Body of pancreas (tissue), 4 donors: ENCODE measurements around the gene UBALD1. TPM values are rescaled to one million over a fixed set of nuclear protein-coding genes. Genes with fewer than 3 reads are reported as not detected.

Experiments used
- ATAC-seq: fragments of 150-250 bp; one replicate; pipeline ENCODE4 v1.9.1; 2016
- DNase-seq, 4 donors: peaks; one replicate each; pipeline ENCODE4 v3.0.0-alpha.2; 2019
- H3K27ac ChIP-seq, 4 donors: fragments of 200-600 bp; sonication (generic); 1 replicate in 3 of 4; 2 replicates in 1 of 4; pipeline versions ENCODE4 v1.5.1 to v1.6.1; 2016 to 2019; ENCODE audit warnings: mild to moderate bottlenecking in 1 of 4, mixed read lengths in 1 of 4, moderate library complexity in 1 of 4
- H3K27me3 ChIP-seq, 2 donors: fragments of 200-600 bp; sonication (generic); one replicate each; pipeline ENCODE4 v1.6.0; 2016; ENCODE audit warnings: mild to moderate bottlenecking in 1 of 2
- H3K36me3 ChIP-seq, 2 donors: fragments of 200-600 bp; sonication (generic); replicated peaks in 1 of 2; 2 replicates each; pipeline ENCODE4 v1.5.1; 2016; ENCODE audit warnings: low read depth in 2 of 2; ENCODE audit not compliant: insufficient read depth in 1 of 2
- H3K4me1 ChIP-seq: fragments of 200-600 bp; sonication (generic); one replicate; pipeline ENCODE4 v1.6.0; 2016
- H3K4me3 ChIP-seq, 2 donors: fragments of 200-600 bp; sonication (generic); 1 replicate in 1 of 2; 2 replicates in 1 of 2; pipeline ENCODE4 v1.5.1; 2016 to 2019
- H3K9me3 ChIP-seq, 3 donors: fragments of 200-600 bp; sonication (generic); 1 replicate in 2 of 3; 2 replicates in 1 of 3; pipeline ENCODE4 v1.5.1; 2016
- POLR2A ChIP-seq, 3 donors: fragments of 450-650 bp; IDR thresholded peaks; one replicate each; pipeline ENCODE4 v1.6.1; 2016; ENCODE audit warnings: antibody characterized with exemption in 3 of 3, mild to moderate bottlenecking in 2 of 3
- whole genome bisulfite sequencing, 2 donors: methylation state at CpG; one replicate each; pipeline ENCODE4 v1.1.5; 2017; 5-methylcytosine and 5-hydroxymethylcytosine counted together
- intact Hi-C: fragments of 100-400 bp; cut with DNase I; formaldehyde crosslinking; loops from one replicate; pipeline ENCODE4 v1.15.1; 2023
- total RNA-seq, 2 donors: library from RNA; depleted of rRNA; stranded (reverse); fragments of >200 nt; gene quantifications; one replicate each; pipeline ENCODE4 v1.1.0, GENCODE V29; 2016
- TF ChIP-seq, protein P1 (sequence below), 7 experiments: fragments of 450-650 bp in 4 of 7; fragments of 200-600 bp in 3 of 7; sonication (generic) in 3 of 7; IDR thresholded peaks; one replicate each; pipeline ENCODE4 v1.5.1; 2016 to 2019; ENCODE audit warnings: antibody characterized with exemption in 7 of 7

UBALD1 gene
- total RNA-seq, 2 donors from 2014 or later = 11.9 to 19.4 TPM

- Histone ChIP-seq H3K27me3 (no peaks in the 10 kb centered on the region), H3K4me3 (no peak overlapping the region), H3K36me3 (no peaks in the 10 kb centered on the region), H3K4me1 (peaks cover 29% of the 10 kb centered on the region), H3K9me3 (no peaks in the 10 kb centered on the region), H3K27ac (peak overlapping the region in 3 of 4 donors; percentile 93 to 98 (median 96))
- TF ChIP-seq POLR2A (IDR thresholded peaks at IDR 0.05) = no peak
- TF ChIP-seq, protein P1, sequence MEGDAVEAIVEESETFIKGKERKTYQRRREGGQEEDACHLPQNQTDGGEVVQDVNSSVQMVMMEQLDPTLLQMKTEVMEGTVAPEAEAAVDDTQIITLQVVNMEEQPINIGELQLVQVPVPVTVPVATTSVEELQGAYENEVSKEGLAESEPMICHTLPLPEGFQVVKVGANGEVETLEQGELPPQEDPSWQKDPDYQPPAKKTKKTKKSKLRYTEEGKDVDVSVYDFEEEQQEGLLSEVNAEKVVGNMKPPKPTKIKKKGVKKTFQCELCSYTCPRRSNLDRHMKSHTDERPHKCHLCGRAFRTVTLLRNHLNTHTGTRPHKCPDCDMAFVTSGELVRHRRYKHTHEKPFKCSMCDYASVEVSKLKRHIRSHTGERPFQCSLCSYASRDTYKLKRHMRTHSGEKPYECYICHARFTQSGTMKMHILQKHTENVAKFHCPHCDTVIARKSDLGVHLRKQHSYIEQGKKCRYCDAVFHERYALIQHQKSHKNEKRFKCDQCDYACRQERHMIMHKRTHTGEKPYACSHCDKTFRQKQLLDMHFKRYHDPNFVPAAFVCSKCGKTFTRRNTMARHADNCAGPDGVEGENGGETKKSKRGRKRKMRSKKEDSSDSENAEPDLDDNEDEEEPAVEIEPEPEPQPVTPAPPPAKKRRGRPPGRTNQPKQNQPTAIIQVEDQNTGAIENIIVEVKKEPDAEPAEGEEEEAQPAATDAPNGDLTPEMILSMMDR (IDR thresholded peaks at IDR 0.05) = no peak
- DNase-seq (no peak), ATAC-seq (no peak)
- intact Hi-C loops = no loop called here
- WGBS, 2 donors = 45 to 51% methylated on average over 6 of the region's 6 CpGs
These were observed 11.7 kb upstream of the UBALD1 start for GRCh38 chr16:4626396-4626795.

DNA sequence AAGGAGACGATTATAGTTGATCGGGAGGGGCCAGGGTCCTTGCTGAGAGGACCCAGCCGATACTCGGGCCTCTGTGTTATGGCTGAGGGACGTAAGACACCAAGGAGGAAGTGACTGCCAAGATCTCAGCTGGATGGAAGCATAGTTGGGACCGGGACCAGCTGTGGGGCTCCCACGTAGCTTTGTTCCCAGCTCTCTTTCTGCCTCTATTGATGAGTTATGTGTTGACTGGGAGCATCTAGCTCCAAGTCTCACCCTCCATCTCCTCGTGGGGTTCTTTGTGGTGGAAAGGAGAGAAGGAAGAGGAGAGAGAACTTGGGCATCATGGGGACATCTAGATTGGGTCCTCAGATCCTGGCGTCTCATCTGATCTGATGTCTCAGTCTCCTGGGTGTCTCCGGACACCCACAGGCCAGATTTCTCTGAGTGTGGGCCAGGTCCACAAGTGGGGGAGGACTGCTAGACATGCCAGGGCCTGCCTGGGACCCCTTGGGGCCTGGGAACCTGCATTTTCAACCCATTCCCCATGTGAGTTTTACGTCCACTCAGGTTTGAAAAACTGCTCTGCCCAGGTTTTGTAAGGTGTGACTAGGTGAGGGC lies 11.0 kb upstream of the UBALD1 start:
- ATAC-seq (peak; percentile 5), DNase-seq (peak in 2 of 4 donors; percentile 59 to 64)
- intact Hi-C loops = no loop called here
- Histone ChIP-seq H3K27ac (peak overlapping the region; percentile 92 to 98 (median 94)), H3K4me3 (peak overlapping the region; percentile 76 to 86), H3K9me3 (no peaks in the 10 kb centered on the region), H3K4me1 (peaks cover 29% of the 10 kb centered on the region), H3K27me3 (no peaks in the 10 kb centered on the region), H3K36me3 (no peaks in the 10 kb centered on the region)
- 5 to 8% methylated on average over 7 to 11 of the region's 11 CpGs for WGBS, 2 donors
- TF ChIP-seq, protein P1 (IDR thresholded peaks at IDR 0.05) = no peak
- TF ChIP-seq POLR2A (IDR thresholded peaks at IDR 0.05) = no peak

GRCh38 chr16:4624827-4625559 lies 10.3 kb upstream of the UBALD1 start:
- H3K27me3 ChIP-seq = no peaks in the 10 kb centered on the region
- peak; percentile 57 to 77 (median 67) for DNase-seq
- no peaks in the 10 kb centered on the region for H3K36me3 ChIP-seq
- peak; percentile 82 to 92 (median 90) for TF ChIP-seq POLR2A (IDR thresholded peaks at IDR 0.05)
- TF ChIP-seq, protein P1 (IDR thresholded peaks at IDR 0.05) = no peak
- H3K4me1 ChIP-seq = peaks cover 29% of the 10 kb centered on the region
- H3K9me3 ChIP-seq = no peaks in the 10 kb centered on the region
- peak; percentile 38 for ATAC-seq
- 0% methylated on average over 30 of the region's 80 CpGs; no CpG with 5 or more reads in 1 of the 2 donors for WGBS, 2 donors
- peak overlapping the region; percentile 76 to 86 for H3K4me3 ChIP-seq
- intact Hi-C loops = no loop called here
- H3K27ac ChIP-seq = peak overlapping the region; percentile 92 to 98 (median 94)

- H3K9me3 ChIP-seq = no peaks in the 10 kb centered on the region
- peak; percentile 98 for ATAC-seq
- H3K4me3 ChIP-seq = peak within 1 kb of the TSS; percentile 76 to 86
- peaks cover 31% of the 10 kb centered on the region for H3K4me1 ChIP-seq
- 7% methylated on average over 15 to 42 of the region's 42 CpGs for WGBS, 2 donors
- no peak for TF ChIP-seq POLR2A (IDR thresholded peaks at IDR 0.05)
- TF ChIP-seq, protein P1 (IDR thresholded peaks at IDR 0.05) = peak; percentile 81 to 99 (median 94)
- peak; percentile 94 to 97 (median 96) for DNase-seq
- peak within 1 kb of the TSS; percentile 92 to 98 (median 94) for H3K27ac ChIP-seq
- H3K36me3 ChIP-seq = no peaks in the 10 kb centered on the region
- H3K27me3 ChIP-seq = no peaks in the 10 kb centered on the region
- intact Hi-C loops = no loop called here
These were observed 9.5 kb upstream of the UBALD1 start, which contains the start of gene MGRN1 for GRCh38 chr16:4624015-4624826. MGRN1 (plus strand) TSS chr16:4624826; CDS start chr16:4624961, 135 bp downstream.
